IMR-90 (cell line): ENCODE measurements around the gene KCTD5. TPM values are rescaled to one million over a fixed set of nuclear protein-coding genes. Genes with fewer than 3 reads are reported as not detected.

Experiments
- ATAC-seq: fragments of 200-7000 bp; cut with Tn5 transposase; 2 replicates; pipeline ENCODE4 v1.9.1; 2020; ENCODE audit warnings: low read depth, mild to moderate bottlenecking, moderate library complexity
- BruUV-seq: library from RNA; stranded (reverse); fragments of 400-500 nt; replicated peaks from 2 replicates; lab custom pipeline; 2021; lab: Mats Ljungman, UMichigan
- CTCF ChIA-PET: fragments of 300-600 bp; formaldehyde crosslinking; extraction: SDS; loops from one replicate; lab custom pipeline; 2021; ENCODE audit warnings: antibody characterized with exemption; lab: Yijun Ruan, JAX
- POLR2A ChIA-PET: fragments of 300-600 bp; sonication (Branson Sonifier 250); formaldehyde crosslinking; loops from one replicate; lab custom pipeline; 2022; ENCODE audit warnings: antibody characterized with exemption; ENCODE audit not compliant: unreplicated experiment; lab: Charles Lee
- DNase-seq: peaks from one replicate; pipeline ENCODE4 v3.0.0; 2013
- H2AFZ ChIP-seq: replicated peaks from 2 replicates; pipeline ENCODE3; 2013; ENCODE audit warnings: low read length, mild to moderate bottlenecking; ENCODE audit not compliant: poor library complexity
- H2AK5ac ChIP-seq: 2 replicates; pipeline ENCODE4 v1.6.1; 2013; ENCODE audit warnings: low read depth, low read length, inconsistent platforms
- H2AK9ac ChIP-seq: replicated peaks from 2 replicates; pipeline ENCODE3; 2013; ENCODE audit warnings: mild to moderate bottlenecking, low read depth, low read length, moderate library complexity; ENCODE audit not compliant: poor library complexity
- H2BK120ac ChIP-seq: 2 replicates; pipeline ENCODE4 v1.6.1; 2013; ENCODE audit warnings: low read depth, low read length, inconsistent platforms
- H2BK15ac ChIP-seq: 3 replicates; pipeline ENCODE4 v1.6.1; 2013; ENCODE audit warnings: low read depth, low read length, inconsistent platforms
- H2BK20ac ChIP-seq: 2 replicates; pipeline ENCODE4 v1.6.1; 2013; ENCODE audit warnings: low read depth, mild to moderate bottlenecking, inconsistent platforms, low read length, moderate library complexity
- H2BK5ac ChIP-seq: 2 replicates; pipeline ENCODE4 v1.6.1; 2013; ENCODE audit warnings: mild to moderate bottlenecking, low read depth, low read length, inconsistent platforms; ENCODE audit not compliant: poor library complexity, severe bottlenecking
- H3K14ac ChIP-seq: replicated peaks from 2 replicates; pipeline ENCODE4 v1.6.1; 2013; ENCODE audit warnings: low read depth, low read length, inconsistent platforms
- H3K18ac ChIP-seq: 2 replicates; pipeline ENCODE4 v1.6.1; 2013; ENCODE audit warnings: low read depth, low read length, control low read depth
- H3K23ac ChIP-seq: 2 replicates; pipeline ENCODE4 v1.6.1; 2013; ENCODE audit warnings: low read depth, low read length, inconsistent platforms
- H3K27ac ChIP-seq: 2 replicates; pipeline ENCODE4 v1.5.1; 2013; ENCODE audit warnings: mild to moderate bottlenecking, control low read depth, low read length; ENCODE audit not compliant: insufficient read depth
- H3K27me3 ChIP-seq: 2 replicates; pipeline ENCODE4 v1.6.1; 2013; ENCODE audit warnings: low read length; ENCODE audit not compliant: control insufficient read depth, insufficient read depth
- H3K36me3 ChIP-seq: 2 replicates; pipeline ENCODE4 v1.6.1; 2013; ENCODE audit warnings: low read length, mixed read lengths; ENCODE audit not compliant: control insufficient read depth, insufficient read depth
- H3K4ac ChIP-seq: 2 replicates; pipeline ENCODE4 v1.6.1; 2013; ENCODE audit warnings: low read depth, low read length, inconsistent platforms
- H3K4me1 ChIP-seq: 2 replicates; pipeline ENCODE4 v1.6.1; 2013; ENCODE audit warnings: low read length, mixed read lengths; ENCODE audit not compliant: control insufficient read depth, insufficient read depth
- H3K4me2 ChIP-seq: 2 replicates; pipeline ENCODE4 v1.6.1; 2013; ENCODE audit warnings: low read depth, mild to moderate bottlenecking, control low read depth, low read length, moderate library complexity
- H3K4me3 ChIP-seq: 2 replicates; pipeline ENCODE4 v1.5.1; 2013; ENCODE audit warnings: low read depth, mild to moderate bottlenecking, control low read depth, low read length, moderate library complexity; ENCODE audit not compliant: insufficient read depth
- H3K56ac ChIP-seq: 2 replicates; pipeline ENCODE4 v1.6.1; 2013; ENCODE audit warnings: low read length, inconsistent platforms; ENCODE audit not compliant: insufficient read depth; ENCODE audit errors: extremely low read depth
- H3K79me1 ChIP-seq, 2 experiments: 2 replicates each; pipeline ENCODE4 v1.6.1; 2013; ENCODE audit warnings: low read length in 2 of 2, inconsistent platforms in 1 of 2, low read depth in 1 of 2
- H3K9ac ChIP-seq: 2 replicates; pipeline ENCODE4 v1.6.1; 2013; ENCODE audit warnings: low read depth, low read length, control low read depth
- H3K9me1 ChIP-seq: 2 replicates; pipeline ENCODE4 v1.6.1; 2013; ENCODE audit warnings: low read length, inconsistent platforms; ENCODE audit not compliant: insufficient read depth
- H3K9me3 ChIP-seq: 2 replicates; pipeline ENCODE4 v1.6.1; 2013; ENCODE audit warnings: low read length; ENCODE audit not compliant: control insufficient read depth, insufficient read depth
- H4K20me1 ChIP-seq: 2 replicates; pipeline ENCODE4 v1.6.1; 2013; ENCODE audit warnings: low read length, inconsistent platforms; ENCODE audit not compliant: insufficient read depth
- H4K5ac ChIP-seq: 2 replicates; pipeline ENCODE4 v1.6.1; 2013; ENCODE audit warnings: mild to moderate bottlenecking, low read depth, low read length, control low read depth
- H4K8ac ChIP-seq, 2 experiments: 2 replicates each; pipeline ENCODE4 v1.6.1; 2013; ENCODE audit warnings: low read depth in 2 of 2, low read length in 2 of 2, control low read depth in 1 of 2, inconsistent platforms in 1 of 2
- H4K91ac ChIP-seq: 2 replicates; pipeline ENCODE4 v1.6.1; 2013; ENCODE audit warnings: low read depth, low read length, inconsistent platforms; ENCODE audit not compliant: insufficient read depth
- BHLHE40 ChIP-seq: fragments of 150-350 bp; IDR thresholded peaks from 2 replicates; pipeline ENCODE4 v1.6.1; 2016; ENCODE audit warnings: mild to moderate bottlenecking, low read depth, low read length
- CEBPB ChIP-seq: IDR thresholded peaks from 2 replicates; pipeline ENCODE4 v1.6.1; 2012; ENCODE audit warnings: low read depth, low read length, improper control_type of control experiment
- MAFK ChIP-seq: IDR thresholded peaks from 2 replicates; pipeline ENCODE4 v1.6.1; 2012; ENCODE audit warnings: low read depth, low read length, improper control_type of control experiment
- MXI1 ChIP-seq: IDR thresholded peaks from 2 replicates; pipeline ENCODE4 v1.6.1; 2012; ENCODE audit warnings: low read depth, mild to moderate bottlenecking, low read length, moderate library complexity, borderline replicate concordance
- NFE2L2 ChIP-seq: fragments of 150-350 bp; IDR thresholded peaks from 2 replicates; pipeline ENCODE4 v1.6.1; 2016; ENCODE audit warnings: low read depth, mild to moderate bottlenecking, low read length
- POLR2A ChIP-seq: IDR thresholded peaks from 2 replicates; pipeline ENCODE4 v1.6.1; 2012; ENCODE audit warnings: mild to moderate bottlenecking, low read depth, low read length
- RAD21 ChIP-seq: IDR thresholded peaks from 2 replicates; pipeline ENCODE4 v1.6.1; 2012; ENCODE audit warnings: low read length, improper control_type of control experiment
- RCOR1 ChIP-seq: IDR thresholded peaks from 2 replicates; pipeline ENCODE4 v1.6.1; 2012; ENCODE audit warnings: mild to moderate bottlenecking, low read length, improper control_type of control experiment; ENCODE audit not compliant: insufficient replicate concordance
- RFX5 ChIP-seq: IDR thresholded peaks from 2 replicates; pipeline ENCODE4 v1.8.0; 2012; ENCODE audit warnings: low read depth, mild to moderate bottlenecking, low read length, moderate library complexity
- SMC3 ChIP-seq: fragments of 150-350 bp; IDR thresholded peaks from 2 replicates; pipeline ENCODE4 v1.6.1; 2016; ENCODE audit warnings: low read depth, mild to moderate bottlenecking, antibody characterized with exemption, low read length, moderate library complexity
- WGBS, 2 experiments: methylation state at CpG; one replicate each; pipeline versions ENCODE4 v1.1.5 to v1.1.7; 2013; ENCODE audit warnings: missing lambda C conversion rate in 2 of 2; ENCODE audit not compliant: insufficient read length in 1 of 2; ENCODE audit errors: extremely low coverage in 2 of 2; 5-methylcytosine and 5-hydroxymethylcytosine counted together
- dilution Hi-C: fragments of 300-500 bp; cut with HindIII; formaldehyde crosslinking; loops from one replicate; pipeline ENCODE4 v1.14.3; 2018; ENCODE audit warnings: low sequenced_read_pairs; ENCODE audit not compliant: unreplicated experiment
- in situ Hi-C: fragments of 300-500 bp; cut with MboI; formaldehyde crosslinking; loops from 3 replicates; pipeline ENCODE4 v1.14.3; 2019; ENCODE audit warnings: low sequenced_read_pairs, inconsistent platforms, mixed read lengths
- intact Hi-C: fragments of 100-400 bp; cut with micrococcal nuclease; formaldehyde crosslinking; loops from 2 replicates; pipeline ENCODE4 v1.10.0; 2022
- polyA plus RNA-seq, 3 experiments: library from polyadenylated mRNA; depleted of rRNA; stranded (reverse); fragments of >200 nt; gene quantifications; 2 replicates each; pipeline ENCODE4 v1.2.3, GENCODE V29; 2012; ENCODE audit warnings: low replicate concordance in 1 of 3
- total RNA-seq: library from RNA; depleted of rRNA; stranded (reverse); fragments of >200 nt; gene quantifications from 2 replicates; pipeline ENCODE4 v1.2.3, GENCODE V29; 2012
- TF ChIP-seq, protein P1 (sequence below): fragments of 150-350 bp; IDR thresholded peaks from 2 replicates; pipeline ENCODE4 v1.6.1; 2016; ENCODE audit warnings: low read depth, mild to moderate bottlenecking, low read length, moderate library complexity, borderline replicate concordance
- TF ChIP-seq, protein P2 (sequence below): fragments of 150-350 bp; IDR thresholded peaks from 2 replicates; pipeline ENCODE4 v1.6.1; 2017; ENCODE audit warnings: mild to moderate bottlenecking, antibody characterized with exemption, low read length, low read depth

KCTD5 gene
- total and polyA plus RNA-seq, 2 of the 4 experiments (the other 2 are of a cell fraction): 17.2 to 56.2 TPM

DNA sequence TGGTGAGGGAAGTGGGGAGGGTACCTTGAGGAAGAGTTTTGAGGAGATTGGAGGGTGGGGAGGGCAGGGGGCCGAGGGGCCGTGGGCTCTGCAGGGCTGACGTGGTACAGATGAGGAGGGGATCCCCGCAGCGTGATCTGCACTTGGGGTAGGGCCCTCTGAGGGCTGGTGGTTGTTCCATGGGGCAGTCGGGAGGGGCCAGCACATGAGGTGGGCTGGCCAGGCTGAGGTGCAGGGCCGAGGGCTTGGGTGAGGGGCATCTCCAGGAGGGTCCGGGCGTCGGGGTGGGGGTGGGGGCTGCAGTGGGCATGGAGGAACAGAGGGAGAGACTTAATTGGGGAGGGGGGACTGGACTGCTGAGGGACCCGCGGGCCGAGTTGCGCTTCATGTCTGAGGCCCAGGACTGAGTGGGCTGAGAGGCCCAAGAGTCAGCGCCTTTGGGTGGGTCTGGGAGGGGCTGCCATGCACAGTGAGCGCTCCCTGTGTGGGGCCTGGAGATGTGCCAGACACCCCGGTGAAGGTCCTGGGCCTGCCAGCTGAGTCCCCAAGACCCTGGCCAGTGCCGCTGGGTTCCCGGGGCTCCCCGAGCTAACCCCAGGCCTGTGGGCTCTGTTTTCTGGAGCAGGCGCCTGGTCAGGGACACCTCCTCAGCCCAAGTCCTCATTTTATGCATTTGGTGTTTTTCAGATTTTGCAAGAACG, 24.4 kb downstream of the KCTD5 start:
- TF ChIP-seq MXI1: no peak
- TF ChIP-seq CEBPB: no peak
- no peak for TF ChIP-seq BHLHE40
- TF ChIP-seq MAFK: no peak
- TF ChIP-seq SMC3: no peak
- TF ChIP-seq RAD21: no peak
- TF ChIP-seq, protein P1, sequence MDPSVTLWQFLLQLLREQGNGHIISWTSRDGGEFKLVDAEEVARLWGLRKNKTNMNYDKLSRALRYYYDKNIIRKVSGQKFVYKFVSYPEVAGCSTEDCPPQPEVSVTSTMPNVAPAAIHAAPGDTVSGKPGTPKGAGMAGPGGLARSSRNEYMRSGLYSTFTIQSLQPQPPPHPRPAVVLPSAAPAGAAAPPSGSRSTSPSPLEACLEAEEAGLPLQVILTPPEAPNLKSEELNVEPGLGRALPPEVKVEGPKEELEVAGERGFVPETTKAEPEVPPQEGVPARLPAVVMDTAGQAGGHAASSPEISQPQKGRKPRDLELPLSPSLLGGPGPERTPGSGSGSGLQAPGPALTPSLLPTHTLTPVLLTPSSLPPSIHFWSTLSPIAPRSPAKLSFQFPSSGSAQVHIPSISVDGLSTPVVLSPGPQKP: no peak
- no peak for TF ChIP-seq NFE2L2
- TF ChIP-seq, protein P2, sequence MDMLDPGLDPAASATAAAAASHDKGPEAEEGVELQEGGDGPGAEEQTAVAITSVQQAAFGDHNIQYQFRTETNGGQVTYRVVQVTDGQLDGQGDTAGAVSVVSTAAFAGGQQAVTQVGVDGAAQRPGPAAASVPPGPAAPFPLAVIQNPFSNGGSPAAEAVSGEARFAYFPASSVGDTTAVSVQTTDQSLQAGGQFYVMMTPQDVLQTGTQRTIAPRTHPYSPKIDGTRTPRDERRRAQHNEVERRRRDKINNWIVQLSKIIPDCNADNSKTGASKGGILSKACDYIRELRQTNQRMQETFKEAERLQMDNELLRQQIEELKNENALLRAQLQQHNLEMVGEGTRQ: no peak
- TF ChIP-seq RCOR1: no peak
- no peak for TF ChIP-seq RFX5
- TF ChIP-seq POLR2A: no peak
- Histone ChIP-seq H3K27me3 (no peaks in the 10 kb centered on the region), H3K9me3 (no peaks in the 10 kb centered on the region), H3K18ac (no peak overlapping the region), H3K4me1 (no peaks in the 10 kb centered on the region), H3K4me2 (no peak overlapping the region), H3K4me3 (no peak overlapping the region), H3K9me1 (no peaks in the 10 kb centered on the region; the same call in 1 of the 2 replicates), H2AK9ac (no peak overlapping the region), H2BK120ac (no peak overlapping the region), H2BK15ac (no peak overlapping the region), H3K4ac (no peak overlapping the region), H3K14ac (no peak overlapping the region), H4K5ac (no peak overlapping the region), H2BK20ac (no peak overlapping the region), H4K20me1 (peaks cover 3% of the 10 kb centered on the region), H3K27ac (no peak overlapping the region), H2AFZ (no peak overlapping the region), H3K79me1 (peaks cover 0 to 5% of the 10 kb centered on the region in 2 experiments; a peak in 1 of 4 replicates), H3K23ac (no peak overlapping the region), H4K91ac (no peak overlapping the region), H3K36me3 (peaks cover 39% of the 10 kb centered on the region), H4K8ac (no peak overlapping the region), H3K9ac (no peak overlapping the region), H2BK5ac (no peak overlapping the region), H2AK5ac (no peak overlapping the region), H3K56ac (no peak overlapping the region)
- ChIA-PET CTCF (no interaction called here), POLR2A (no interaction called here)
- DNase-seq (no peak), ATAC-seq (no peak)
- WGBS, 2 experiments: 95% methylated on average over 15 of the region's 22 CpGs; no CpG with 5 or more reads in 1 of the 2 experiments
- dilution Hi-C loops (no loop called here), in situ Hi-C loops (no loop called here), intact Hi-C loops (no loop called here)
- no TSS peak for BruUV-seq
